Vagina (tissue), 2 donors: ENCODE measurements around the gene NUDT6.

ENCODE experiments used
- POLR2A ChIP-seq, 2 donors: fragments of 450-650 bp; IDR thresholded peaks; one replicate each; pipeline ENCODE4 v1.6.1; 2017; ENCODE audit warnings: antibody characterized with exemption in 2 of 2, mild to moderate bottlenecking in 2 of 2, moderate library complexity in 2 of 2
- TF ChIP-seq, protein P1 (sequence below), 3 experiments: fragments of 450-650 bp in 2 of 3; fragments of 200-600 bp in 1 of 3; sonication (generic) in 1 of 3; IDR thresholded peaks; one replicate each; pipeline ENCODE4 v1.5.1; 2017 to 2019; ENCODE audit warnings: antibody characterized with exemption in 3 of 3, mild to moderate bottlenecking in 2 of 3, moderate library complexity in 2 of 3

DNA sequence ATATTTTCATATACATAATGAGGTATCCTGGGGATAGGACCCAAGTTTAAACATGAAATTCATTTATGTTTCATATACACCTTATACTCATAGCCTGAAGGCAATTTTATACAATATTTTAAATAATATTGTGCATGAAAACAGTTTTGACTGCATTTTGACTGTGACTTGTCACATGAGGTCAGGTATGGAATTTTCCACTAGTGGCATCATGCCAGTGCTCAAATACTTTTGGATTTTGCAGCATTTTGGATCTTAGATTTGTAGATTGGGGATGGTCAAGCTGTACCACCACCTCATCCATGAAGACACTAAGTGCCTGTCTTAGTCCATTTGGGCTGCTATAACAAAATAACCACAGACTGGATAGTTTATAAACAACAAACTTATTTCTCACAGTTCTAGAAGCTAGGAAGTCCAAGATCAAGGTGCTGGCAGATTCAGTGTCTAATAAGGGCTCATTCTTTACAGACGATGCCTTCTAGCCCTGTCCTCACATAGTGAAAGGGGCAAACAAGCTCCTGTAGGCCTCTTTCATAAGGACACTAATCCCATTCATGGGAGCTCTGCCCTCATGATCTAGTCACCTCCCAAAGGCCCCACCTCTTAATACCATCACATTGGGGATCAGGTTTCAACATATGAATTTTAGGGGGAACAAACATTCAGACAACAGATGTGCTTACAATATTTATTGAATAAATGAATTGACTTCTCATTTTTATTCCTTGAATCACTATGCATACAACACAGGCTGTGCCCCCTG, 9.4 kb downstream of the NUDT6 start:
- TF ChIP-seq, protein P1, sequence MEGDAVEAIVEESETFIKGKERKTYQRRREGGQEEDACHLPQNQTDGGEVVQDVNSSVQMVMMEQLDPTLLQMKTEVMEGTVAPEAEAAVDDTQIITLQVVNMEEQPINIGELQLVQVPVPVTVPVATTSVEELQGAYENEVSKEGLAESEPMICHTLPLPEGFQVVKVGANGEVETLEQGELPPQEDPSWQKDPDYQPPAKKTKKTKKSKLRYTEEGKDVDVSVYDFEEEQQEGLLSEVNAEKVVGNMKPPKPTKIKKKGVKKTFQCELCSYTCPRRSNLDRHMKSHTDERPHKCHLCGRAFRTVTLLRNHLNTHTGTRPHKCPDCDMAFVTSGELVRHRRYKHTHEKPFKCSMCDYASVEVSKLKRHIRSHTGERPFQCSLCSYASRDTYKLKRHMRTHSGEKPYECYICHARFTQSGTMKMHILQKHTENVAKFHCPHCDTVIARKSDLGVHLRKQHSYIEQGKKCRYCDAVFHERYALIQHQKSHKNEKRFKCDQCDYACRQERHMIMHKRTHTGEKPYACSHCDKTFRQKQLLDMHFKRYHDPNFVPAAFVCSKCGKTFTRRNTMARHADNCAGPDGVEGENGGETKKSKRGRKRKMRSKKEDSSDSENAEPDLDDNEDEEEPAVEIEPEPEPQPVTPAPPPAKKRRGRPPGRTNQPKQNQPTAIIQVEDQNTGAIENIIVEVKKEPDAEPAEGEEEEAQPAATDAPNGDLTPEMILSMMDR (IDR thresholded peaks at IDR 0.05) = no peak
- no peak for TF ChIP-seq POLR2A (IDR thresholded peaks at IDR 0.05)
